GM13976 (cell line): ENCODE results near the gene ZDHHC9.

Experiments
- DNase-seq: peaks from one replicate; pipeline ENCODE4 v3.0.0; 2012; ENCODE audit warnings: low spot score
- CTCF ChIP-seq: IDR thresholded peaks from 2 replicates; pipeline ENCODE4 v1.5.1; 2012; ENCODE audit warnings: borderline replicate concordance, mild to moderate bottlenecking; ENCODE audit not compliant: insufficient read depth; ENCODE audit errors: extremely low read depth, missing control alignments, control extremely low read depth
- in situ Hi-C: fragments of 300-500 bp; cut with MboI; formaldehyde crosslinking; loops from one replicate; pipeline ENCODE4 v1.12.0; 2022; ENCODE audit warnings: low sequenced_read_pairs, mixed read lengths, inconsistent platforms; ENCODE audit not compliant: unreplicated experiment

Gene ZDHHC9

GRCh38 chrX:129777218-129778030, 66.3 kb downstream of the ZDHHC9 start:
- peak; percentile 63 for DNase-seq
- in situ Hi-C loops = no loop called here
- no peak for TF ChIP-seq CTCF

- in situ Hi-C loops = no loop called here
- TF ChIP-seq CTCF = no peak
- no peak for DNase-seq
These were observed 69.8 kb downstream of the ZDHHC9 start for GRCh38 chrX:129773649-129774458.

GRCh38 chrX:129772796-129773431, 70.8 kb downstream of the ZDHHC9 start:
- DNase-seq = peak; percentile 59
- in situ Hi-C loops = no loop called here
- no peak for TF ChIP-seq CTCF

GRCh38 chrX:129771266-129771995, 72.3 kb downstream of the ZDHHC9 start:
- in situ Hi-C loops = no loop called here
- TF ChIP-seq CTCF = no peak
- DNase-seq = no peak

- TF ChIP-seq CTCF = no peak
- in situ Hi-C loops = no loop called here
- DNase-seq = peak; percentile 71
These were observed 74.1 kb downstream of the ZDHHC9 start for GRCh38 chrX:129769467-129770154.
